ENCODE results near the gene TRIM69. TPM values are rescaled to one million over a fixed set of nuclear protein-coding genes. Genes with fewer than 3 reads are reported as not detected.

TRIM69 gene
- total and polyA plus RNA-seq, 2 of the 8 experiments (the other 6 are each of a cell fraction or from before 2014, with no cell fraction given) = 4.3 to 6.2 TPM

DNA sequence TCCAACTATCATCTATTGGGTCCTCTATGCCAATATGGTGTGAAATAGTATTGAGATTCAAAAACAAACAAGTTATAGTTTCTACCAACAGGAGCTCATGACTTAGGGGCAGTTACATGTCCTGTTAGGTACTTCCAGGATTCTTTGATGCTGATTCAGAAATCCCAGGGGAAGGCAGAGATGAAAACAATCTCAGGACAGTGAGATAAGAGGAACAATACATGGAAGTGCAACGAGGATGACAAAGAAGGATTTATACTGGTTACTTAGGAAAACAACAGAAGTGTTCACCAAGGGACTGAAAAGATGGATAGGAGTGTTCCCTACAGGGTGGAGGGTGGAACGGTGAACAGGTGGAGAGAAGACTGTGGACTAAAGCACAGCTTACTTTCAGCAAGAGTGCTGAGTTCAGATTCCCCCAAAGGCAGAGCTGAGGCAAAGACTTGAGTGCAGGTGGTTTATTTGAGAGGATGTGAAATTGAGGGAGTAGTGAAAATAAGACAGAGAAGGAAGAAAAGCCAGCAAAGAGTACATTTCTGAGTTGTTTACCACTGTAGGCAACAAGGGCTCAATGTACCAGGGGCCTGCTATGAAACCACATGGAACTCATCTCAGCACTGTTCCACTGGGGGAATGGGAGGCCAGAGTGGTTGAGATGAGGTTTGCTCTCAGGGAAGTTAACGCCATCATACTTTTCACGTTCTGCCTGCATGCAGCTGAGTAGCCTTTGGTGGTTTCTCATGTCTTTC lies 68.1 kb downstream of the TRIM69 start:
- no peaks in the 10 kb centered on the region for H3K36me3 ChIP-seq (ENCODE audit: control insufficient read depth in 2 of 4, insufficient read depth in 4 of 4, low read length in 3 of 4)
- H3K9me3 ChIP-seq (ENCODE audit: insufficient read depth in 2 of 2, low read depth in 1 of 2, low read length in 1 of 2) = no peaks in the 10 kb centered on the region; a peak in 1 of 4 replicates
- no peak overlapping the region for H2BK20ac ChIP-seq (ENCODE audit: low read length)
- H3K23me2 ChIP-seq (ENCODE audit: low read depth, low read length) = no peaks in the 10 kb centered on the region
- H4K5ac ChIP-seq (ENCODE audit: insufficient read length, low read depth, low read length) = no peak overlapping the region
- no peaks in the 10 kb centered on the region for H3K79me2 ChIP-seq (ENCODE audit: control insufficient read depth in 1 of 2, insufficient read depth in 2 of 2, low read length in 2 of 2)
- POLR2A ChIA-PET (ENCODE audit: partially characterized antibody) = no interaction called here
- H3K56ac ChIP-seq (replicated peaks; ENCODE audit: insufficient read length, low read depth, low read length) = no peak overlapping the region
- no peak overlapping the region for H3K4me2 ChIP-seq (ENCODE audit: insufficient read depth in 1 of 2, low read depth in 2 of 2, low read length in 2 of 2)
- CTCF ChIA-PET (ENCODE audit: partially characterized antibody) = interaction anchor here (0.6 to 1.0 kb wide), 3 partner anchors 57 to 634 kb away, joined by 3 read pairs; partner anchors contain the start of gene PATL2
- no peaks in the 10 kb centered on the region for H3K4me1 ChIP-seq (replicated peaks in 1 of 4; ENCODE audit: control insufficient read depth in 3 of 4, insufficient read depth in 4 of 4, low read length in 3 of 4)
- no peak overlapping the region for H4K91ac ChIP-seq (replicated peaks; ENCODE audit: insufficient read length, low read length)
- no peak overlapping the region for H4K8ac ChIP-seq (ENCODE audit: extremely low read depth, insufficient read depth, low read length)
- no peak overlapping the region for H2AK5ac ChIP-seq (ENCODE audit: low read depth, low read length)
- no peak overlapping the region for H2BK120ac ChIP-seq (replicated peaks; ENCODE audit: low read depth, low read length)
- no peak overlapping the region for H3K4ac ChIP-seq (replicated peaks; ENCODE audit: insufficient read length, low read depth, low read length)
- H2BK12ac ChIP-seq (ENCODE audit: low read depth, low read length) = no peak overlapping the region
- no peak overlapping the region for H3K23ac ChIP-seq (ENCODE audit: insufficient read length)
- no peaks in the 10 kb centered on the region for H3K79me1 ChIP-seq (ENCODE audit: low read depth, low read length)
- H3K9ac ChIP-seq (replicated peaks in 1 of 4; ENCODE audit: extremely low read depth in 1 of 4, low read depth in 3 of 4, low read length in 3 of 4) = no peak overlapping the region
- DNase-seq (ENCODE audit: low read depth in 1 of 2, low spot score in 2 of 2) (no peak), FAIRE-seq (no peak)
- no peak overlapping the region for H3K18ac ChIP-seq (ENCODE audit: extremely low read depth, low read length)
- no peaks in the 10 kb centered on the region for H4K20me1 ChIP-seq (replicated peaks in 1 of 2; ENCODE audit: control insufficient read depth in 1 of 2, insufficient read depth in 2 of 2, low read length in 2 of 2)
- H2BK5ac ChIP-seq (ENCODE audit: low read depth, low read length) = no peak overlapping the region
- H3K14ac ChIP-seq (ENCODE audit: insufficient read length) = no peak overlapping the region
- WGBS, 2 experiments (ENCODE audit: extremely low coverage in 1 of 2, insufficient coverage in 1 of 2, insufficient read length in 1 of 2, insufficient replicate concordance in 2 of 2, low coverage in 1 of 2, low lambda C conversion rate in 2 of 2, missing lambda C conversion rate in 1 of 2) = 85% methylated on average over 4 of the region's 4 CpGs; no CpG with 5 or more reads in 1 of the 2 experiments
- no peak overlapping the region; the same call in 1 of the 2 replicates for H2AFZ ChIP-seq (ENCODE audit: low read length)
- H2BK15ac ChIP-seq (ENCODE audit: low read length) = no peak overlapping the region
- no peak overlapping the region for H3K27ac ChIP-seq (ENCODE audit: low read depth, low read length)
- no peaks in the 10 kb centered on the region; a peak in 1 of 7 replicates for H3K27me3 ChIP-seq (replicated peaks in 1 of 4; ENCODE audit: control insufficient read depth in 3 of 4, extremely low read depth in 1 of 4, insufficient read depth in 3 of 4, low read length in 3 of 4)
- no peak overlapping the region for H3K4me3 ChIP-seq (ENCODE audit: extremely low read depth in 1 of 4, insufficient read depth in 2 of 4, low read depth in 3 of 4, low read length in 4 of 4)
- TF ChIP-seq SP2 (IDR thresholded peaks at IDR 0.05; ENCODE audit: low read length) (no peak), SIRT6 (IDR thresholded peaks at IDR 0.05; ENCODE audit: low read length) (no peak), KDM1A (IDR thresholded peaks at IDR 0.05; ENCODE audit: borderline replicate concordance, low read length) (no peak), EP300 (IDR thresholded peaks at IDR 0.05; ENCODE audit: borderline replicate concordance in 1 of 2, low read depth in 2 of 2, low read length in 2 of 2) (no peak), POLR2A (IDR thresholded peaks at IDR 0.05; ENCODE audit: control extremely low read depth in 1 of 2, low read depth in 2 of 2, low read length in 2 of 2) (no peak)
- TF ChIP-seq, protein P1, sequence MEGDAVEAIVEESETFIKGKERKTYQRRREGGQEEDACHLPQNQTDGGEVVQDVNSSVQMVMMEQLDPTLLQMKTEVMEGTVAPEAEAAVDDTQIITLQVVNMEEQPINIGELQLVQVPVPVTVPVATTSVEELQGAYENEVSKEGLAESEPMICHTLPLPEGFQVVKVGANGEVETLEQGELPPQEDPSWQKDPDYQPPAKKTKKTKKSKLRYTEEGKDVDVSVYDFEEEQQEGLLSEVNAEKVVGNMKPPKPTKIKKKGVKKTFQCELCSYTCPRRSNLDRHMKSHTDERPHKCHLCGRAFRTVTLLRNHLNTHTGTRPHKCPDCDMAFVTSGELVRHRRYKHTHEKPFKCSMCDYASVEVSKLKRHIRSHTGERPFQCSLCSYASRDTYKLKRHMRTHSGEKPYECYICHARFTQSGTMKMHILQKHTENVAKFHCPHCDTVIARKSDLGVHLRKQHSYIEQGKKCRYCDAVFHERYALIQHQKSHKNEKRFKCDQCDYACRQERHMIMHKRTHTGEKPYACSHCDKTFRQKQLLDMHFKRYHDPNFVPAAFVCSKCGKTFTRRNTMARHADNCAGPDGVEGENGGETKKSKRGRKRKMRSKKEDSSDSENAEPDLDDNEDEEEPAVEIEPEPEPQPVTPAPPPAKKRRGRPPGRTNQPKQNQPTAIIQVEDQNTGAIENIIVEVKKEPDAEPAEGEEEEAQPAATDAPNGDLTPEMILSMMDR (IDR thresholded peaks at IDR 0.05; ENCODE audit: control extremely low read depth in 1 of 3, insufficient read depth in 1 of 3, low read depth in 1 of 3, low read length in 3 of 3) = no peak
- TF ChIP-seq, protein P2, sequence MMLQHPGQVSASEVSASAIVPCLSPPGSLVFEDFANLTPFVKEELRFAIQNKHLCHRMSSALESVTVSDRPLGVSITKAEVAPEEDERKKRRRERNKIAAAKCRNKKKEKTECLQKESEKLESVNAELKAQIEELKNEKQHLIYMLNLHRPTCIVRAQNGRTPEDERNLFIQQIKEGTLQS (IDR thresholded peaks at IDR 0.05; ENCODE audit: insufficient read depth, low read depth, low read length) = no peak
- TF ChIP-seq, protein P3, sequence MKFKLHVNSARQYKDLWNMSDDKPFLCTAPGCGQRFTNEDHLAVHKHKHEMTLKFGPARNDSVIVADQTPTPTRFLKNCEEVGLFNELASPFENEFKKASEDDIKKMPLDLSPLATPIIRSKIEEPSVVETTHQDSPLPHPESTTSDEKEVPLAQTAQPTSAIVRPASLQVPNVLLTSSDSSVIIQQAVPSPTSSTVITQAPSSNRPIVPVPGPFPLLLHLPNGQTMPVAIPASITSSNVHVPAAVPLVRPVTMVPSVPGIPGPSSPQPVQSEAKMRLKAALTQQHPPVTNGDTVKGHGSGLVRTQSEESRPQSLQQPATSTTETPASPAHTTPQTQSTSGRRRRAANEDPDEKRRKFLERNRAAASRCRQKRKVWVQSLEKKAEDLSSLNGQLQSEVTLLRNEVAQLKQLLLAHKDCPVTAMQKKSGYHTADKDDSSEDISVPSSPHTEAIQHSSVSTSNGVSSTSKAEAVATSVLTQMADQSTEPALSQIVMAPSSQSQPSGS (IDR thresholded peaks at IDR 0.05; ENCODE audit: low read length) = no peak

Data from H1 (cell line).